Lung (tissue), 12 donors: Measurements from ENCODE around the gene CHRNG. TPM values are rescaled to one million over a fixed set of nuclear protein-coding genes. Genes with fewer than 3 reads are reported as not detected.

Experiments used
- ATAC-seq: fragments of 200-7000 bp; cut with Tn5 transposase; one replicate; pipeline ENCODE4 v1.9.1; 2020; ENCODE audit warnings: moderate number of reproducible peaks; ENCODE audit not compliant: insufficient read depth, low FRiP score
- DNase-seq, 3 donors: peaks; one replicate each; pipeline ENCODE4 v3.0.0-alpha.2; 2013 to 2017
- H3K27ac ChIP-seq, 2 donors: one replicate each; pipeline ENCODE4 v1.5.1; 2013; ENCODE audit warnings: mild to moderate bottlenecking in 2 of 2, moderate library complexity in 2 of 2, control low read depth in 1 of 2, inconsistent platforms in 1 of 2, low read depth in 1 of 2, low read length in 1 of 2
- H3K27me3 ChIP-seq, 3 donors: one replicate each; pipeline ENCODE4 v1.5.1; 2013; ENCODE audit warnings: low read length in 2 of 3; ENCODE audit not compliant: control insufficient read depth in 3 of 3, insufficient read depth in 3 of 3
- H3K36me3 ChIP-seq, 4 donors: one replicate each; pipeline ENCODE4 v1.5.1; 2013; ENCODE audit warnings: low read length in 4 of 4, mild to moderate bottlenecking in 1 of 4, moderate library complexity in 1 of 4; ENCODE audit not compliant: control insufficient read depth in 4 of 4, insufficient read depth in 4 of 4
- H3K4me1 ChIP-seq, 5 donors: one replicate each; pipeline ENCODE4 v1.5.1; 2013; ENCODE audit warnings: low read length in 5 of 5, mild to moderate bottlenecking in 2 of 5, moderate library complexity in 1 of 5; ENCODE audit not compliant: control insufficient read depth in 5 of 5, insufficient read depth in 5 of 5
- H3K4me3 ChIP-seq: one replicate; pipeline ENCODE4 v1.5.1; 2013; ENCODE audit warnings: mild to moderate bottlenecking, control low read depth, moderate library complexity
- H3K9ac ChIP-seq, 2 donors: one replicate each; pipeline ENCODE4 v1.5.1; 2013; ENCODE audit warnings: low read length in 2 of 2, control low read depth in 1 of 2; ENCODE audit not compliant: insufficient read depth in 1 of 2
- H3K9me3 ChIP-seq, 4 donors: one replicate each; pipeline ENCODE4 v1.5.1; 2013; ENCODE audit warnings: low read length in 3 of 4, mild to moderate bottlenecking in 1 of 4, moderate library complexity in 1 of 4; ENCODE audit not compliant: control insufficient read depth in 4 of 4, insufficient read depth in 3 of 4
- CTCF ChIP-seq: IDR thresholded peaks from 2 replicates; pipeline ENCODE4 v1.5.1; 2012; ENCODE audit warnings: mild to moderate bottlenecking; ENCODE audit errors: control extremely low read depth, extremely low read depth
- WGBS, 2 donors: extraction: QIAGEN DNeasy Blood & Tissue Kit; methylation state at CpG; one replicate each; pipeline ENCODE4 v1.1.7; 2013; 5-methylcytosine and 5-hydroxymethylcytosine counted together
- polyA plus RNA-seq, 2 donors: library from polyadenylated mRNA; stranded (reverse); fragments of 200-250 nt; gene quantifications; one replicate each; pipeline ENCODE4 v1.2.1, GENCODE V29; 2013
- total RNA-seq, 2 donors: library from RNA; depleted of rRNA in 1 of 2; stranded (reverse); fragments of >200 nt in 1 of 2; gene quantifications; one replicate each; pipeline ENCODE4 v1.2.1, GENCODE V29; 2014 to 2021
- donor health status: control.
- donor health status: control.
- donor health status: Bipolar disorder and iron deficiency.
- donor health status: healthy.
- donor health status: DM: yes; HTN: yes; CAD: no.

Gene CHRNG
- total and polyA plus RNA-seq, 4 donors = not detected

- Histone ChIP-seq H3K4me3 (no peak overlapping the region), H3K9ac (no peak overlapping the region), H3K36me3 (no peaks in the 10 kb centered on the region), H3K9me3 (peaks cover 0 to 6% (median 3%) of the 10 kb centered on the region in 4 donors), H3K4me1 (peaks cover 0 to 6% (median 0%) of the 10 kb centered on the region in 5 donors), H3K27ac (no peak overlapping the region), H3K27me3 (peaks cover 0 to 4% (median 0%) of the 10 kb centered on the region in 3 donors)
- ATAC-seq (no peak), DNase-seq (no peak)
- no peak for TF ChIP-seq CTCF
- WGBS, 2 donors = 86 to 88% methylated on average over 5 of the region's 5 CpGs
Observed at GRCh38 chr2:232535761-232536530, 3.5 kb upstream of the CHRNG start.

- Histone ChIP-seq H3K9ac (no peak overlapping the region), H3K9me3 (peaks cover 0 to 6% (median 3%) of the 10 kb centered on the region in 4 donors), H3K36me3 (no peaks in the 10 kb centered on the region), H3K4me3 (no peak overlapping the region), H3K27me3 (peaks cover 0 to 4% (median 0%) of the 10 kb centered on the region in 3 donors), H3K4me1 (peaks cover 0 to 6% (median 0%) of the 10 kb centered on the region in 5 donors), H3K27ac (no peak overlapping the region)
- 56 to 69% methylated on average over 5 of the region's 5 CpGs for WGBS, 2 donors
- no peak for DNase-seq
- no peak for ATAC-seq
- no peak for TF ChIP-seq CTCF
Observed at GRCh38 chr2:232537079-232537478, 2.4 kb upstream of the CHRNG start.

- no peaks in the 10 kb centered on the region for H3K36me3 ChIP-seq
- no peak for TF ChIP-seq CTCF
- no peak overlapping the region for H3K27ac ChIP-seq
- H3K4me3 ChIP-seq = no peak overlapping the region
- 85 to 92% methylated on average over 4 of the region's 4 CpGs for WGBS, 2 donors
- no peak for DNase-seq
- peaks cover 0 to 6% (median 3%) of the 10 kb centered on the region in 4 donors for H3K9me3 ChIP-seq
- H3K9ac ChIP-seq = no peak overlapping the region
- no peak for ATAC-seq
- peaks cover 0 to 6% (median 0%) of the 10 kb centered on the region in 5 donors for H3K4me1 ChIP-seq
- H3K27me3 ChIP-seq = peaks cover 0 to 4% (median 0%) of the 10 kb centered on the region in 3 donors
Observed at GRCh38 chr2:232537499-232537898, 2.0 kb upstream of the CHRNG start.
